ENCODE data around the gene GLI3.

Gene GLI3

DNA sequence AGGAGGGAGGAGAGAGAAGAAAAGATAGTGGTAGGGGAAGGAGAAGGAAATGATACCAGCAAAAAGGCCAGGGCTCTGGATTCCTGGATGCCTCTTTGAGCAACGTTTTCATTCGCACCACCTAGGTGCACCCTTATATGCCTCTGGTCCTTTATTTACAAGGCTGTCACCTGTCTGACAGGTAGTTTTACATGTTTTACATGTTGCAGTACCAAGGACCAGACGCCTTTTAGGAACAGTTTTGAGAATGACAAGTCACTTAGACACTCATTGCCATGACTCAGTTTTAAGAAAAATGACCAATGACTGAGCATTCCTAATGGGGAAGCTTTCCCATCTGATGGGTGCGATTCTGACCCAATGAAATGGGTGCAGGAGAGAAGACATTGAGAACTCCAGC, 119.8 kb downstream of the GLI3 start:
- TF ChIP-seq, protein P1, sequence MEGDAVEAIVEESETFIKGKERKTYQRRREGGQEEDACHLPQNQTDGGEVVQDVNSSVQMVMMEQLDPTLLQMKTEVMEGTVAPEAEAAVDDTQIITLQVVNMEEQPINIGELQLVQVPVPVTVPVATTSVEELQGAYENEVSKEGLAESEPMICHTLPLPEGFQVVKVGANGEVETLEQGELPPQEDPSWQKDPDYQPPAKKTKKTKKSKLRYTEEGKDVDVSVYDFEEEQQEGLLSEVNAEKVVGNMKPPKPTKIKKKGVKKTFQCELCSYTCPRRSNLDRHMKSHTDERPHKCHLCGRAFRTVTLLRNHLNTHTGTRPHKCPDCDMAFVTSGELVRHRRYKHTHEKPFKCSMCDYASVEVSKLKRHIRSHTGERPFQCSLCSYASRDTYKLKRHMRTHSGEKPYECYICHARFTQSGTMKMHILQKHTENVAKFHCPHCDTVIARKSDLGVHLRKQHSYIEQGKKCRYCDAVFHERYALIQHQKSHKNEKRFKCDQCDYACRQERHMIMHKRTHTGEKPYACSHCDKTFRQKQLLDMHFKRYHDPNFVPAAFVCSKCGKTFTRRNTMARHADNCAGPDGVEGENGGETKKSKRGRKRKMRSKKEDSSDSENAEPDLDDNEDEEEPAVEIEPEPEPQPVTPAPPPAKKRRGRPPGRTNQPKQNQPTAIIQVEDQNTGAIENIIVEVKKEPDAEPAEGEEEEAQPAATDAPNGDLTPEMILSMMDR (conservative IDR thresholded peaks at IDR 0.05): no peak

DNA sequence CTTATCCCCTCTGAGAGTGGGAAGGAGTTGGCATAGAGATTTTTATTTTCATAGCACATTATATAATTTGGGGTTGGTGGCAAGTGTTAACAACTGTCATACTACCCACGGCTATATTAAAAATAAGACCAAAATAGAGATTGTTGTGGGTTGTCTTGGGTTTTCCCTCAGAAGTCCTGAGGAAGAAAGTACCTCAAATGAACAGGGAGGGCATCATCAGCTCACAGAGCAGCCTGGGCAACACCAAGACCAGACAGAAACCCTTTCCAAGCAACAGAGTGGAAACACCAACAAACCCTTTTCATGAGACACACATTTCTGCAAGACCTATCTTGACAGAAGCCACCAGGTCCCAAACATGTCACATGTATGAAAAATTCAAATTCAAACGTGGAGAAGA, 121.2 kb downstream of the GLI3 start:
- no peak overlapping the region for H3K27ac ChIP-seq
- TF ChIP-seq, protein P1 (conservative IDR thresholded peaks at IDR 0.05): peak; percentile 30

More for the DNA sequence above, 119.8 kb downstream of the GLI3 start:
- H3K27ac ChIP-seq: no peak overlapping the region

DNA sequence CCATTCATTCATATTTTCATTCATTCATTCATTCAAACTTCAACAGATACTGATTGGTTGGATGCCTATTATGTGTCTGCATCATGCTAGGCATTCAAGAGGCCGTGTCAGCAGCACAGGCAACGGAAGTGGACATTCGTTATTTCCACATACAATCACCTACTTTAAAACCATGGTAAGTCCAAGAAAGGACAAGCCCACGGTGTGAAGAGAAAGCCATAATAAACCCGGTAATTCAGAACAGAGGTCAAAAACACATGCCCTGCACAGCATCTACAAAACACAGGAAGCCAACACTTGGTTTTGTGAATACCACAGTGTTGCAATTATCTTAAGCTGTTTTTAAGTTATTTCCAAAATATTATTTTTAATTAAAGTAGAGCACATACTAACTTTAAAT, 126.7 kb downstream of the GLI3 start:
- TF ChIP-seq, protein P1 (conservative IDR thresholded peaks at IDR 0.05): no peak
- no peak overlapping the region; the same call in 1 of the 2 replicates for H3K27ac ChIP-seq

DNA sequence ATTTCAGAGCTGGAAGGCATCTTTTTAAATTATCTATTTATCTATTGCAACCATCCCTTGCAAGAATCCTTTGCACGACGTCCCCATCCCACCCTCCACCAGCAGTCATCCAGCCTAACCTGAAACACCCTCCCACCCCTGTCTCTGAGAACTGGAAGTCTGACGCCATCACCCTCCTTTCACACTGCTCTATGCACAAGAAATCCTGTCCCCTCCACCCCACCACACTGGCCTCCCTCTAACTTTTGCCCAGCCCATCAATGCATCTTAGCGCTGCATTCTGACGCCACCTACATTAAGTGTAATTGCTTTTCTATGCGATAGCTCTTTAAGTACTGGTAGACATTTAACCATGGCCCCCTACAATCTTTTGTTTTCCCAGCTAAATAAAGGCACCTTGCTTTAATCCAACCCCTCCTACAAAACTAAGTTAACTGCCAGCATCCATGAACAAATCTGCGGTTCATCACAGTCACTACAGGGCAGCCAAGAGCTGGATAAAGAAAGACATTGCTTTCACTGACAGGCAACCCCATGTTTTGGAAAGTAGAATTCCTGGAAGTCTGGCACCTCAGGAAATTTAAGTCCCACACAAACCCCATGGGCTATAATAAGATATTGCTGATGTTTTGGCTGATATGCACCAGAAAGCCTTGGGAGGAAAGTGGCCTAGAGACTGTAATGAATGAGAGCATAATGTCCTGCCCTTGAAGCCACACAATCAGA, 128.0 kb downstream of the GLI3 start:
- TF ChIP-seq, protein P1 (conservative IDR thresholded peaks at IDR 0.05): no peak
- H3K27ac ChIP-seq: peak overlapping the region; percentile 19

DNA sequence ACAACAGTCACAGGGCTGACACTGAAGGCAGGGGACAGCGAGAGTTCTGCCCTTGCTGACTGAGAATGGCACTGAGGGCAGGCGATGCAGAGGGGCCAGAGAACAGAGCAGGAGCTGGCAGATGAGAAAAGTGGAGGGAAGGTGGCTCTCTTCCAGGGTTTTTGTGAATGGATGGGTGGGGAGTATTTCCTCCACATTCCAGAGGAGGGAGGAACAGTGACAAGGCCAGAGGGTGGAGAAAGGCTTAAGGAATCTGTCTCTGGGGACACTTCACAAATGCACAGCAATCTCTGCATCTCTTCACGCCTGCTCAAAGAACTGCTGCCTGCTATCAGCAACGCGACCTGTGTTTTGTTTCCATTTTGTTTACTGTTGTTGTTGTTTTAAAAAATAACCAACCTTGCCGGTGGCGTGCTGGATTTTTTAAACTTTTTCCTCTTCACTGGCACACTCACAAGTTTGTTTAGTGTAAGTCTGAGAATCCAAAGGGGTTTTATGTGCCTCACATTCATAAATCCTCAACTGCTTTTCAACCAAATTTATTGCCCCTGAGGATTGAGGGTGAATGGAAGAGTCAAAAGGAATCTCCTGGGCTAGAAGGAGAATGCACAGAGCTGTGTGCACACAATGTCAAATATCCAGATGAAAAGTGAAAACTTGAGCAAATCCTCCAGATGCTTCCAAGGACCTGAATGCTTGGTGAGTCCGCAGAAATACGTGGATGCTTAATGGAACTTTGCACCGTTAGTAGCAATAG, 129.3 kb downstream of the GLI3 start:
- no peak overlapping the region for H3K27ac ChIP-seq

DNA sequence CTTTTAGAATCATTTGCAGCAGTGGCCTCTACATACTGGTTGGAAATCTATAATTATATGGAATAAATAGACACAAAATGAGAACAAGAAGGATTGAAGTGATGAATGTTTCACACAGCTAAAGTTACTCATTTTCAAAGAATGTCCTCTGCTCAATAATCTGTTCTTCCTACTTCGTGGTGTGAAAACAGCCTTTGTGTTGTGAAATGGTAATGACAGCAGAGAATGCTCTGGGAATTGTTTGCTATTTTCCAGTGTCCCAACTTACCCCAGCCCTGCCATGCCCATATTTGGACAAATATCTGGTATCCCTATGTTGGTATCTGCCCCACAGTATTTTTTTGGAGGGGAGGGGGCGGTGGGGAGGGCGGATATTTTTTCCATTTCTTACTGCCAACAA, 130.4 kb downstream of the GLI3 start:
- TF ChIP-seq, protein P1 (conservative IDR thresholded peaks at IDR 0.05): no peak
- peak overlapping the region; percentile 5; the same call in 1 of the 2 replicates for H3K27ac ChIP-seq

More for the DNA sequence above, 129.3 kb downstream of the GLI3 start:
- TF ChIP-seq, protein P1 (conservative IDR thresholded peaks at IDR 0.05): no peak

DNA sequence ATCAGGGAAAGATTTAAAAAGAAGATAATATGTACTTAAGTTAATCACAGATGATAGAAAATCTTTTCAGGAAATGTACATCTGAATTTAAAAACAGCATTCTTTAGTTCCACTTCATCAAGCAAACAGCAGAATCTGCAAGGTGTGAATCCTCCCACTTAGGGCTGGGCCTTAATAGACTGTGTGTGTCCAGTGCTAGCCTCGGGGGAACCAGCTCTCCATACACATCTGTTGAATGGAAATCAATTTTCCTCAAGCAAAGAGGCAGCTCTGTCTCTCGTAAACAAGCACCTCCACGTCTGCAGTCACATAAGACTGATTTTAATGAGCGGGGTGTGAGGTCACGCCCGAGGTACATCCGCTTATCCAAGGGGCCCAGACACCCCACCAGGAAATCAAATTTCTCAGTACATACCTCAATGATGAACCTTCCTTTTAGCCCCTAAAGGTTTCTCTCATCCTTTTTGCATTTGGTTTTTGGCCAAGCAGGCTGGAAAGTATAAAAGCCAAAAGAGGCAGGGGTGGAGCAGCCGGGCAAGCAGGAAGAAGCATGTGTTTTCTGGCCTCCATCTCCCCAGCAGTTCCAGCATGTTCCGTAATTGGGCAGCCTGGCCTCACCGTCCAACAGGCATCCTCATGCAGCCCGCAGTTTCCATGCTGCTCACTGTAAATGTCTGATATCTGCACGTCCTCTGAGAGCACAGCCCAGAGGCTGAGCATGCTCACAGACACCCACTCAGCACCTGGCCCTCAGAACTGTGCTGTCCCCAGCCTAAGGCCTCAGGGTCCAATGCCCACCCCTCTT, 131.3 kb downstream of the GLI3 start:
- peak overlapping the region; percentile 5; the same call in 1 of the 2 replicates for H3K27ac ChIP-seq
- TF ChIP-seq, protein P1 (conservative IDR thresholded peaks at IDR 0.05): no peak

All from VCaP (cell line).